ENCODE measurements around the gene GPC6. TPM values are rescaled to one million over a fixed set of nuclear protein-coding genes. Genes with fewer than 3 reads are reported as not detected.

The GPC6 gene
- total and polyA plus RNA-seq, 2 donors (not counting 1 experiment from before 2014, with no cell fraction given), result not detected

DNA sequence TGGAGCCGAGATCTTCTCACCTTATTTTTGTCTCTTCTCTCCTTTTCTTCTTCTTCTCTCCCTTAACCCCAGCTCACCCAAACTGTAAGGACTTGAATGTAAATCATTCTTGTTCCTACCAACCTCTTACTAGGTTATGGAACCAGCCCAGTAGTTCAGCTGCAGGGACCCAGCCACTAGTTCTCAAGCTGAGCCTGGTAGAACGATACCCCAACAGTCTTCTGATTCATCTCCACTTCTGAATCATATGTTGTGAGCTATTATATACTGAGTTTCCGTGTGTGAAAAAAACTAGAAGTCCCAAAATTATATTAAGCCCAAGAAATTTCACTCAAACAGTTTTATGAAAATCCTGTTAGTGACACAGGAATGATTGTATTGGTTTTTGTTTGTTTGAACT lies 1185.1 kb downstream of the GPC6 start:
- TF ChIP-seq EZH2 (IDR thresholded peaks at IDR 0.05; ENCODE audit: borderline replicate concordance, insufficient read depth, low read depth, low read length, poor library complexity, severe bottlenecking) (no peak), CTCF (IDR thresholded peaks at IDR 0.05) (no peak)
- Histone ChIP-seq H3K4me3 (ENCODE audit: control extremely low read depth in 1 of 5, extremely low read depth in 1 of 5, insufficient read depth in 1 of 5, low read depth in 2 of 5, low read length in 4 of 5) (no peak overlapping the region), H3K4me2 (replicated peaks; ENCODE audit: low read depth, low read length, poor library complexity, severe bottlenecking) (no peak overlapping the region), H3K27me3 (replicated peaks in 1 of 4; ENCODE audit: control extremely low read depth in 1 of 4, control insufficient read depth in 3 of 4, insufficient read depth in 4 of 4, low read length in 3 of 4) (no peaks in the 10 kb centered on the region), H3K4me1 (ENCODE audit: control insufficient read depth in 2 of 2, insufficient read depth in 2 of 2, low read length in 2 of 2) (no peaks in the 10 kb centered on the region), H3K27ac (ENCODE audit: low read length in 2 of 2) (no peak overlapping the region), H3K9me3 (ENCODE audit: control extremely low read depth in 1 of 3, control insufficient read depth in 2 of 3, insufficient read depth in 1 of 3, low read length in 2 of 3) (no peaks in the 10 kb centered on the region), H3K9ac (ENCODE audit: low read length) (no peak overlapping the region), H2AFZ (ENCODE audit: insufficient read depth, low read depth, low read length, poor library complexity, severe bottlenecking) (no peak overlapping the region), H3K79me2 (ENCODE audit: control insufficient read depth, insufficient read depth, low read length) (no peaks in the 10 kb centered on the region), H3K36me3 (replicated peaks in 1 of 2; ENCODE audit: control extremely low read depth in 1 of 2, control insufficient read depth in 1 of 2, extremely low read depth in 1 of 2, insufficient read depth in 2 of 2, low read length in 1 of 2) (no peaks in the 10 kb centered on the region), H4K20me1 (ENCODE audit: control insufficient read depth, insufficient read depth, low read length, poor library complexity, severe bottlenecking) (no peaks in the 10 kb centered on the region)
- H3K4me3 Mint-ChIP-seq, result no peak overlapping the region
- no peak overlapping the region for H3K27ac Mint-ChIP-seq
- ATAC-seq (ENCODE audit: low read depth), result no peak
- ChIA-PET POLR2A (no interaction called here), CTCF (no interaction called here)
- H3K27me3 Mint-ChIP-seq, result no peaks in the 10 kb centered on the region
- H3K9me3 Mint-ChIP-seq (ENCODE audit: insufficient read depth), result no peaks in the 10 kb centered on the region
- 13% methylated on average over 1 of the region's 3 CpGs for WGBS (ENCODE audit: insufficient coverage)
- H3K4me1 Mint-ChIP-seq, result no peaks in the 10 kb centered on the region
- DNase-seq, result no peak
- intact Hi-C loops (cut with micrococcal nuclease), result no loop called here

GRCh38 chr13:94412870-94413597 lies 1186.4 kb downstream of the GPC6 start:
- H3K27ac Mint-ChIP-seq, result no peak overlapping the region
- no peaks in the 10 kb centered on the region for H3K4me1 ChIP-seq (ENCODE audit: control insufficient read depth in 2 of 2, insufficient read depth in 2 of 2, low read length in 2 of 2)
- ATAC-seq (ENCODE audit: low read depth), result no peak
- intact Hi-C loops (cut with micrococcal nuclease), result no loop called here
- no peak overlapping the region for H2AFZ ChIP-seq (ENCODE audit: insufficient read depth, low read depth, low read length, poor library complexity, severe bottlenecking)
- H3K27me3 ChIP-seq (replicated peaks in 1 of 4; ENCODE audit: control extremely low read depth in 1 of 4, control insufficient read depth in 3 of 4, insufficient read depth in 4 of 4, low read length in 3 of 4), result no peaks in the 10 kb centered on the region
- H4K20me1 ChIP-seq (ENCODE audit: control insufficient read depth, insufficient read depth, low read length, poor library complexity, severe bottlenecking), result no peaks in the 10 kb centered on the region
- H3K4me3 ChIP-seq (ENCODE audit: control extremely low read depth in 1 of 5, extremely low read depth in 1 of 5, insufficient read depth in 1 of 5, low read depth in 2 of 5, low read length in 4 of 5), result no peak overlapping the region
- no peak overlapping the region for H3K9ac ChIP-seq (ENCODE audit: low read length)
- H3K27me3 Mint-ChIP-seq, result peaks cover 5% of the 10 kb centered on the region
- H3K36me3 ChIP-seq (replicated peaks in 1 of 2; ENCODE audit: control extremely low read depth in 1 of 2, control insufficient read depth in 1 of 2, extremely low read depth in 1 of 2, insufficient read depth in 2 of 2, low read length in 1 of 2), result no peaks in the 10 kb centered on the region
- TF ChIP-seq CTCF (IDR thresholded peaks at IDR 0.05) (no peak), EZH2 (IDR thresholded peaks at IDR 0.05; ENCODE audit: borderline replicate concordance, insufficient read depth, low read depth, low read length, poor library complexity, severe bottlenecking) (no peak)
- no peak overlapping the region for H3K27ac ChIP-seq (ENCODE audit: low read length in 2 of 2)
- peaks cover 5% of the 10 kb centered on the region for H3K9me3 Mint-ChIP-seq (ENCODE audit: insufficient read depth)
- no peaks in the 10 kb centered on the region for H3K79me2 ChIP-seq (ENCODE audit: control insufficient read depth, insufficient read depth, low read length)
- ChIA-PET CTCF (no interaction called here), POLR2A (no interaction called here)
- WGBS (ENCODE audit: insufficient coverage), result 100% methylated on average over 2 of the region's 3 CpGs
- H3K9me3 ChIP-seq (ENCODE audit: control extremely low read depth in 1 of 3, control insufficient read depth in 2 of 3, insufficient read depth in 1 of 3, low read length in 2 of 3), result no peaks in the 10 kb centered on the region
- H3K4me3 Mint-ChIP-seq, result no peak overlapping the region
- no peak overlapping the region for H3K4me2 ChIP-seq (replicated peaks; ENCODE audit: low read depth, low read length, poor library complexity, severe bottlenecking)
- H3K4me1 Mint-ChIP-seq, result peaks cover 2% of the 10 kb centered on the region
- DNase-seq, result no peak

Data from B cell (primary cell).